GM18505 (cell line): Measurements from ENCODE around the gene NDUFAF8.
A peak's percentile ranks its signal among the peaks of the same experiment; 100 is the strongest.

Experiments used
- ATAC-seq: cut with Tn5 transposase; IDR thresholded peaks from one replicate; pipeline ENCODE4 v1.9.1; 2021; ENCODE audit not compliant: unreplicated experiment
- POLR2A ChIP-seq: IDR thresholded peaks from 4 replicates; pipeline ENCODE4 v1.6.1; 2011; ENCODE audit warnings: borderline replicate concordance; ENCODE audit not compliant: insufficient read depth, insufficient read length; ENCODE audit errors: extremely low read depth

Gene NDUFAF8

GRCh38 chr17:81251709-81252301 lies 12.7 kb downstream of the NDUFAF8 start:
- no peak for ATAC-seq
- peak; percentile 29 for TF ChIP-seq POLR2A

- TF ChIP-seq POLR2A: no peak
- no peak for ATAC-seq
Measured at GRCh38 chr17:81252326-81252986, 13.3 kb downstream of the NDUFAF8 start.

GRCh38 chr17:81252987-81253329 lies 13.8 kb downstream of the NDUFAF8 start:
- ATAC-seq: no peak

GRCh38 chr17:81253358-81254131 lies 14.4 kb downstream of the NDUFAF8 start:
- no peak for ATAC-seq
- TF ChIP-seq POLR2A: no peak

More at GRCh38 chr17:81252987-81253329, 13.8 kb downstream of the NDUFAF8 start:
- no peak for TF ChIP-seq POLR2A

GRCh38 chr17:81254955-81255717 lies 16.0 kb downstream of the NDUFAF8 start:
- ATAC-seq: no peak

GRCh38 chr17:81256616-81257015 lies 17.5 kb downstream of the NDUFAF8 start:
- no peak for TF ChIP-seq POLR2A
- ATAC-seq: no peak

More at GRCh38 chr17:81254955-81255717, 16.0 kb downstream of the NDUFAF8 start:
- TF ChIP-seq POLR2A: no peak

GRCh38 chr17:81257533-81257932 lies 18.4 kb downstream of the NDUFAF8 start:
- no peak for ATAC-seq
- TF ChIP-seq POLR2A: no peak

- TF ChIP-seq POLR2A: no peak
- ATAC-seq: no peak
Measured at GRCh38 chr17:81258292-81258691, 19.2 kb downstream of the NDUFAF8 start.

GRCh38 chr17:81259058-81259605 lies 20.0 kb downstream of the NDUFAF8 start:
- TF ChIP-seq POLR2A: no peak
- no peak for ATAC-seq

- no peak for TF ChIP-seq POLR2A
- no peak for ATAC-seq
Measured at GRCh38 chr17:81260171-81260570, 21.1 kb downstream of the NDUFAF8 start.

- TF ChIP-seq POLR2A: no peak
Measured at GRCh38 chr17:81260641-81261040, 21.5 kb downstream of the NDUFAF8 start.

GRCh38 chr17:81261096-81261495 lies 22.0 kb downstream of the NDUFAF8 start:
- no peak for ATAC-seq

More at GRCh38 chr17:81260641-81261040, 21.5 kb downstream of the NDUFAF8 start:
- ATAC-seq: no peak

More at GRCh38 chr17:81261096-81261495, 22.0 kb downstream of the NDUFAF8 start:
- no peak for TF ChIP-seq POLR2A
